OCI-LY1 (cell line): ENCODE data around the gene HCFC1.

ENCODE experiments used
- CTCF ChIP-seq: fragments of 200-600 bp; sonication (generic), shearing (Covaris generic); IDR thresholded peaks from 2 replicates; pipeline ENCODE4 v1.5.1; 2017; ENCODE audit warnings: mild to moderate bottlenecking, antibody characterized with exemption, low read length, moderate library complexity, mixed read lengths
- EZH2 ChIP-seq: fragments of 200-600 bp; sonication (generic), shearing (Covaris generic); IDR thresholded peaks from 2 replicates; pipeline ENCODE4 v1.8.0; 2017; ENCODE audit warnings: borderline replicate concordance, mixed run types, mild to moderate bottlenecking, antibody characterized with exemption, low read length, moderate library complexity, mixed read lengths

- TF ChIP-seq CTCF (no peak), EZH2 (no peak)
Measured at GRCh38 chrX:154018518-154019060, 47.0 kb upstream of the HCFC1 start.
